GM12801 (cell line): ENCODE data around the gene SPTBN1.

Experiments used
- CTCF ChIP-seq: IDR thresholded peaks from one replicate; pipeline ENCODE4 v1.5.1; 2011; ENCODE audit warnings: control low read depth; ENCODE audit not compliant: insufficient read length; ENCODE audit errors: extremely low read depth

Gene SPTBN1

GRCh38 chr2:54417577-54417976 is 38.5 kb upstream of the SPTBN1 start:
- no peak for TF ChIP-seq CTCF

GRCh38 chr2:54419388-54419787 is 36.7 kb upstream of the SPTBN1 start:
- TF ChIP-seq CTCF, result no peak

GRCh38 chr2:54419855-54420523 is 36.1 kb upstream of the SPTBN1 start:
- TF ChIP-seq CTCF, result no peak

GRCh38 chr2:54420524-54421172 is 35.5 kb upstream of the SPTBN1 start:
- no peak for TF ChIP-seq CTCF

- no peak for TF ChIP-seq CTCF
These were observed 34.0 kb upstream of the SPTBN1 start for GRCh38 chr2:54422072-54422581.

- no peak for TF ChIP-seq CTCF
These were observed 32.9 kb upstream of the SPTBN1 start for GRCh38 chr2:54423213-54423612.

GRCh38 chr2:54424555-54425163 is 31.5 kb upstream of the SPTBN1 start:
- TF ChIP-seq CTCF, result no peak
